HL-60 (cell line): Measurements from ENCODE around the gene HAUS5.
"Not testable (repeated sequence)": the region's sequence is repeated elsewhere in the genome, so short reads cannot be mapped to it uniquely, and the experiment has no call there.

Experiments used
- TF ChIP-seq, protein P1 (sequence below): IDR thresholded peaks from one replicate; pipeline ENCODE4 v1.5.1; 2011; ENCODE audit warnings: low read length, control low read depth, inconsistent platforms; ENCODE audit not compliant: insufficient read depth
- TF ChIP-seq, protein P2 (sequence below): IDR thresholded peaks from 2 replicates; pipeline ENCODE4 v1.6.1; 2012; ENCODE audit warnings: low read depth; ENCODE audit not compliant: insufficient replicate concordance

DNA sequence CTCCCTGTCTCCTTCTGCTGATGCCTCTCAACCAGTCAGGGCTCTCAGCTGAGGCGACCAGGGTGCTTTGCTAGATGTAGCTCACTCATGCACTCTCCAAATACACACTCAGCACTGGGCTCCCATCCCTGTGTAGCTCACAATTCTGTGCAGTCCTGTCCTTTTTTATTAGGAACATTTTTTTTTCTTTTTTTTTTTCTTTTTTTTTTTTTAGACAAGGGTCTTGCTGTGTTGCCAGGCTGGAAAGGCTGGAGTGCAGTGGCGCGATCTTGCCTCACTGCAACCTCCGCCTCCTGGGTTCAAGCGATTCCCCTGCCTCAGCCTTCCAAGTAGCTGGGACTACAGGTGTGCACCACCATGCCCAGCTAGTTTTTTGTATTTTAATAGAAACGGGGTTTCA, 42.3 kb downstream of the HAUS5 start:
- TF ChIP-seq, protein P1, sequence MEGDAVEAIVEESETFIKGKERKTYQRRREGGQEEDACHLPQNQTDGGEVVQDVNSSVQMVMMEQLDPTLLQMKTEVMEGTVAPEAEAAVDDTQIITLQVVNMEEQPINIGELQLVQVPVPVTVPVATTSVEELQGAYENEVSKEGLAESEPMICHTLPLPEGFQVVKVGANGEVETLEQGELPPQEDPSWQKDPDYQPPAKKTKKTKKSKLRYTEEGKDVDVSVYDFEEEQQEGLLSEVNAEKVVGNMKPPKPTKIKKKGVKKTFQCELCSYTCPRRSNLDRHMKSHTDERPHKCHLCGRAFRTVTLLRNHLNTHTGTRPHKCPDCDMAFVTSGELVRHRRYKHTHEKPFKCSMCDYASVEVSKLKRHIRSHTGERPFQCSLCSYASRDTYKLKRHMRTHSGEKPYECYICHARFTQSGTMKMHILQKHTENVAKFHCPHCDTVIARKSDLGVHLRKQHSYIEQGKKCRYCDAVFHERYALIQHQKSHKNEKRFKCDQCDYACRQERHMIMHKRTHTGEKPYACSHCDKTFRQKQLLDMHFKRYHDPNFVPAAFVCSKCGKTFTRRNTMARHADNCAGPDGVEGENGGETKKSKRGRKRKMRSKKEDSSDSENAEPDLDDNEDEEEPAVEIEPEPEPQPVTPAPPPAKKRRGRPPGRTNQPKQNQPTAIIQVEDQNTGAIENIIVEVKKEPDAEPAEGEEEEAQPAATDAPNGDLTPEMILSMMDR, result not testable (repeated sequence)
- TF ChIP-seq, protein P2, sequence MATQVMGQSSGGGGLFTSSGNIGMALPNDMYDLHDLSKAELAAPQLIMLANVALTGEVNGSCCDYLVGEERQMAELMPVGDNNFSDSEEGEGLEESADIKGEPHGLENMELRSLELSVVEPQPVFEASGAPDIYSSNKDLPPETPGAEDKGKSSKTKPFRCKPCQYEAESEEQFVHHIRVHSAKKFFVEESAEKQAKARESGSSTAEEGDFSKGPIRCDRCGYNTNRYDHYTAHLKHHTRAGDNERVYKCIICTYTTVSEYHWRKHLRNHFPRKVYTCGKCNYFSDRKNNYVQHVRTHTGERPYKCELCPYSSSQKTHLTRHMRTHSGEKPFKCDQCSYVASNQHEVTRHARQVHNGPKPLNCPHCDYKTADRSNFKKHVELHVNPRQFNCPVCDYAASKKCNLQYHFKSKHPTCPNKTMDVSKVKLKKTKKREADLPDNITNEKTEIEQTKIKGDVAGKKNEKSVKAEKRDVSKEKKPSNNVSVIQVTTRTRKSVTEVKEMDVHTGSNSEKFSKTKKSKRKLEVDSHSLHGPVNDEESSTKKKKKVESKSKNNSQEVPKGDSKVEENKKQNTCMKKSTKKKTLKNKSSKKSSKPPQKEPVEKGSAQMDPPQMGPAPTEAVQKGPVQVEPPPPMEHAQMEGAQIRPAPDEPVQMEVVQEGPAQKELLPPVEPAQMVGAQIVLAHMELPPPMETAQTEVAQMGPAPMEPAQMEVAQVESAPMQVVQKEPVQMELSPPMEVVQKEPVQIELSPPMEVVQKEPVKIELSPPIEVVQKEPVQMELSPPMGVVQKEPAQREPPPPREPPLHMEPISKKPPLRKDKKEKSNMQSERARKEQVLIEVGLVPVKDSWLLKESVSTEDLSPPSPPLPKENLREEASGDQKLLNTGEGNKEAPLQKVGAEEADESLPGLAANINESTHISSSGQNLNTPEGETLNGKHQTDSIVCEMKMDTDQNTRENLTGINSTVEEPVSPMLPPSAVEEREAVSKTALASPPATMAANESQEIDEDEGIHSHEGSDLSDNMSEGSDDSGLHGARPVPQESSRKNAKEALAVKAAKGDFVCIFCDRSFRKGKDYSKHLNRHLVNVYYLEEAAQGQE, result not testable (repeated sequence)
